ENCODE results near the gene IGFALS.

IGFALS gene

DNA sequence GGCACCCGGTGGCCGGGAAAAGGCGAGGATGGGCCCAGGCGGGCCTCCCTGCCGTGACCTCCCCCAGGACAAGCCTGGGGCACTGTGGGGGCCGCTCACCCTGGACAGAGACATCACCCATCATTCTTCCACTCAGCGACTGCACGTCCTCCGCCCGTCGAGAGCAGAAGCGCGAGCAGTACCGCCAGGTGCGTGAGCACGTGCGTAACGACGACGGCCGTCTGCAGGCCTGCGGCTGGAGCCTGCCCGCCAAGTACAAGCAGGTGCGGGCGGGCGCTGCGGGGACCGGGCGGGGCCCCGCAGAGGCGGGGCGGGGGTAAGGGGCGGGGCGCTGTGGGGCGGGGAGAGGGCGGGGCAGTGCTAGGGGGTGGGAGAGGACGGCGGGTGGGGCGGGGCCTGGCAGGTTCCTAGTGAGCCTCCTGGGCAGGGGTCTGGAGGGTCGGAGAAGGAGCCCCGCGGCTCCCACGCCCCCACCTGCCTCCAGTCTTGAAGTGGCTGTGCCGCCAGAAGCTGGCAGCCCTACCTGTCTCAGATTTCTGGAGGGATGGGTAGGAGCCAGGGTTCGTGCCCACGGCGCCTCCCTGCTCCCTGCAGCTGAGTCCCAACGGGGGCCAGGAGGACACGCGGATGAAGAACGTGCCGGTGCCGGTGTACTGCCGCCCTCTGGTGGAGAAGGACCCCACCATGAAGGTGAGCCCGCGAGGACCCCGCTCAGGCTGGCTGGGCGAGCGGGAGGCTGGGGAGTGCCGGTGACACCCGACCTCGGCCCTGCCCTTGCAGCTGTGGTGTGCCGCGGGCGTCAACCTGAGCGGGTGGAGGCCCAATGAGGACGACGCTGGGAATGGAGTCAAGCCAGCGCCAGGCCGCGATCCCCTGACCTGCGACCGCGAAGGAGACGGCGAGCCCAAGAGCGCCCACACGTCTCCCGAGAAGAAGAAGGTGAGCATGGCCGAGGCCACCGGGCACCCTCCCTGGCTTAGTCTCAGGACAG is 29.7 kb downstream of the IGFALS start:
- no peak for DNase-seq

- no peak for DNase-seq
Observed at GRCh38 chr16:1762879-1763520, 30.5 kb downstream of the IGFALS start.

DNA sequence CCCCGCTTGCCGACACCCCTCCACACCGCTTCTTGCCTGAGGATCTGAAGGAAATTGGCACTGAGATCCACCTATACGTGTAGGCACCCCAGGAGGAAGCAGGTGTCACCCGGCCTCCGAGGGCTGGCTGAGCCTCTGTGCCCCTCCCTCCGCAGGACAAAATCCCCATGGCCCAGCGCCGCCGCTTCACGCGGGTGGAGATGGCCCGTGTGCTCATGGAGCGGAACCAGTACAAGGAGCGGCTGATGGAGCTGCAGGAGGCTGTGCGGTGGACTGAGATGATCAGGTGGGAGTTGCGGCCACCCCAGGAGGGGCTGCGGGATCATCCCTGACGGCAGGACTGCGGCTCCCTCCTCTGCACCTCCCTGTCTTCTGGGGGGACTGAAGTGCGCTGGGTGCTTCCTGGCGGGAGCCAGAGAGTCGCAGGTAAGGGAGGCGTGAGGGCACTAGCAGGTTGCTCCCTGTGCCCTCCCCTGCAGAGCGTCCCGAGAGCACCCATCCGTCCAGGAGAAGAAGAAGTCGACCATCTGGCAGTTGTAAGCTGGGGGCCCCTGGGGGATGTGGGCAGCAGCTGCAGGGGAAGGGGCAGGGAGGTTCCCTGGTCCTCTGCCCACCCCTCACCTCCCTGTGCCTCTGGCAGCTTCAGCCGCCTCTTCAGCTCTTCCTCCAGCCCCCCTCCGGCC is 31.2 kb downstream of the IGFALS start:
- DNase-seq = no peak

DNA sequence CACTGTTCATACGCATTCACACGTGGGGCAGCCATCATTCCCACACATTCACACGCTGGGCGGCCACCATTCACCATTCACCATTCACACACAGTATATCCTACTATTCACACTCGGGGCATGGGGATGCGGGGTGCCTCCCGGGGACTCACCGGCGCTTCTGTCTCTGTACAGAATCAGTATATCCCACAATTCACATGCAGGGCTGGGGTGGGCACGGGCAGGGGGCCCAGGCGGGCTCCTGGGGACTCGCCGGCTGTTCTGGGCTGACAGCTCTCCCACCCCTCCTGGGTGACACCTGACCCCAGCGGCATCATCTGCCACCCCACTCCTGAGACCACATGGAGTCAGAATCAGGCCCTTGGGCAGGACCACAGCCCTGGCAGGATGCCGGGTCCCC is 31.8 kb downstream of the IGFALS start:
- no peak for DNase-seq

- DNase-seq = no peak
Observed at GRCh38 chr16:1760911-1761310, 32.6 kb downstream of the IGFALS start.

GRCh38 chr16:1759511-1759910 is 34.0 kb downstream of the IGFALS start:
- no peak for DNase-seq

DNA sequence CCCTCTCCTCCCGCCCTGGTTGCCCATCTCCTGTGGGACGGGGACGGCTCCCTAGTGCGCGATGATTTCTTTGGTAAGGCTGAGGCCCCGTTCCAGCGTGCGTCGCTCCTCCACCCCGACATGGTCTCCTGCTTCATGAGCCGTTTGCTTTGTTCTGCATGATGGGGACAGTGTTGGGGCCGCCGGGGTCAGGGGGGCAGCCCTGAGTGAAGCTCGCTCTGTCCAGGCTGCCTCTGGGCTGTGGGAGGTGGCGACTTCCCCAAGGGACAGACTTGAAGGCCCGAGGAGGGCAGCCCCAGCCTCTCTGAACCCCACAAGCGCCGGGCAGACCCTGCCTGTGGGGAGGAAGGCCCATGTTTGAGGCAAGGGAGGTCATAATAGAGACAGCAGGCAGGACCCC is 34.6 kb downstream of the IGFALS start:
- DNase-seq = no peak

DNA sequence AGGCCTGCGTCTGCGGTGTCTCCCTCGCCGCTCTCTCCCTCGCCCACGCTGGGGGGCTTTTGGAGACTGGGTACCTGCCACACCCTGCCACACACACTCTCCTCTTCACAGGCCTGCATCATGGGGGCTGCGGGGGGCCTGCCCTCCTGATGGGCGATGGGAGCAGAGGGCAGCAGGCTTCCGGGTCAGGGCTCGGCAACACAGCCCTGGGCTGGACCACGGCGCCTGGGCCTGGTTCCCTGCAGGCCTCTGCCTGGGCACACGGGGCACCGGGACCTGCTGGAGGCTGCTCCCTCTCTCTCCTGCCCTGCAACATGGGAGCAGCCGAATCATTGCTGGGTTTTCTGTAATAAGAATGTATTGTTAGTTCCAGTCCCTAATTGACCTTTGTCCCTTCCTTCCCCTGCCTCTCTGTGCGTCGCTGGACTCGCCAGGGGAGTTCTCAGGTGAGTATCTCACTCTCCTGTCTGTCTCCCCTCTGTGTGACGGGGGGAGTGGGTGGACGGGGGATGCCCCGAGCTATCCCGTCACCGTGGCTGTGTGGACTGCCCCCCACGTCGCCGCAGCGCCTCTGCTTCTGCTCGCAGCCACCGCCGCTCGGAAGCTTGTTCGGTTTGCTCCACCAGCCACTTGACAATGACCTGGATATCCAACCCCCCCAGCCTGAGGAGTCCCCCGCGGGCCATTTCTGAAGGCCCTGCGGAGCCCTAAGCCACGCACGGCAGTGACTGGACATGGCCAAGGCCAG is 35.6 kb downstream of the IGFALS start:
- DNase-seq = no peak

GRCh38 chr16:1754204-1754603 is 39.3 kb downstream of the IGFALS start:
- no peak for DNase-seq

GRCh38 chr16:1752853-1753252 is 40.7 kb downstream of the IGFALS start:
- DNase-seq = no peak

DNA sequence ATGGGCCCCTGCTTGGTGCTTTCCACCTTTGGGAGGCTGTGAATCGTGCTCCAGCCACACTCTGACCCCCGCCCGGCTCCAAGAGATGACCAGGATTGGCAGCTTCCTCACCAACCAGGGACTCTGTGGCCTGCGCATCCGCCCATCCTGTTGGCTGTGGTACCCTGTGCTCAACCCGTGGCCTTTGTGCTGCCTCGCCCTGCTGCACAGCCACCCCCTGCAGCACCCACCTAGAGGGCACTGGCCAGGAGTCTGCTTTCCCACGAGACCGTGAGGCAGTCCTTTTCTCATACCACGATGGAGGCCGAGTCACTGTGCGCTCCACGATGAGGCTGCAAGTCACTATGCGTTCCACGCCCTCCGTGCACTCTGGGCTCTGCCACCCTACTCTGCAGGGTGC is 41.6 kb downstream of the IGFALS start:
- no peak for DNase-seq

- no peak for DNase-seq
Observed at GRCh38 chr16:1749152-1750117, 44.1 kb downstream of the IGFALS start.

DNA sequence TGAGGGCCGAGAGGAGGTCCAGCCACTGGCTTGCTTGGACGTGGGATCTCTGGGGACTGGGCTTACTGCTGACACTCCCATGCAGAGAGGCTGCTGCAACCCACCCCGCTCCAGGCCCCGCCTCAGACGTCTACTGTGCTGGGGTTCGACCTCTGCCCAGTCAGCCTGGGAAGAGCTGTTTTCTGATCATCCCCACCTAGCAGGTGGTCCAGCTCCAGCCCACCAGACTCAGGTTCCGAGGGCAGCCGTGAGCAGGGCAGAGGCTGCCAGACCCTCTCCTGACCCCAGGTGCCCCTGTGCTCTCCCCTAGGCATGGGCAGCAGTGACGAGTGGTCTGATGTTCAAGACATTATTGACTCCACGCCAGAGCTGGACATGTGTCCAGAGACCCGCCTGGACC is 45.6 kb downstream of the IGFALS start:
- no peak for DNase-seq

GRCh38 chr16:1746693-1747195 is 46.8 kb downstream of the IGFALS start:
- DNase-seq = no peak

- DNase-seq = no peak
Observed at GRCh38 chr16:1745900-1746692, 47.4 kb downstream of the IGFALS start.

- no peak for DNase-seq
Observed at GRCh38 chr16:1745181-1745899, 48.2 kb downstream of the IGFALS start.

DNA sequence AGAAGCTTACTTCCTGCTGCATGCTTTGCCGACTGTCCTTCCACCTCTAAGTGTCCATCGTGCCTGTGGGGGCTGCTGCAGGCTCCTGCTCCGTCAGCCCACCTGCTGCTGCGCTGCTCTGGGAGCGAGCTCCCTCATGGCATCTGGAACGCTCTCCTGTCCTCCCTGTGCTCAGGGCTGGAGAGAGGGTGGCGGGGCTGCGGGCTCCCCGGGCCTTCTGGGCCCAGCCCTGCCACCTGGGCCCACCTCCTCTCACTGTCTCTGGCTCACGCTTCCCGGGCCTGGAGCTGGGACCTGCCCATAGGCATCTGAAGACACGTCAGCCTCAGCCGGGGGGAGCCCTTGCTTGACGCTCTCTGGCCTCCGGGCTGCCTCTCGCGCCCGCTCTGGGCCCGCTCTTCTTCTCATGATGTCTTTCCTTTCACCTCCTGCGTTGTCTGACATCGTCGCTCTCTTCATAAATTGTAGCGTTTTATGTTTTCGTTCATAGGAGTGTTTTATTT is 49.1 kb downstream of the IGFALS start:
- no peak for DNase-seq

GRCh38 chr16:1743376-1744337 is 49.8 kb downstream of the IGFALS start:
- no peak for DNase-seq

Measured in NCI-H345 (cell line).